ENCODE data around the gene MCM10.

- TF ChIP-seq YY1 (IDR thresholded peaks at IDR 0.05; ENCODE audit: insufficient read depth, insufficient read length) (no peak), ZNF274 (IDR thresholded peaks at IDR 0.05; ENCODE audit: low read depth, low read length) (no peak)
Observed at GRCh38 chr10:13236638-13237037, 75.3 kb downstream of the MCM10 start.
